HG02588 (cell line): ENCODE data around the gene TEKT5.
"Not testable (repeated sequence)": the region's sequence is repeated elsewhere in the genome, so short reads cannot be mapped to it uniquely, and the experiment has no call there.

Experiments
- ATAC-seq: cut with Tn5 transposase; IDR thresholded peaks from one replicate; pipeline ENCODE4 v1.9.1; 2021; ENCODE audit warnings: mild to moderate bottlenecking, moderate library complexity; ENCODE audit not compliant: unreplicated experiment

TEKT5 gene

GRCh38 chr16:10694830-10695229, at the start of gene TEKT5:
TEKT5 (minus strand) TSS chr16:10694930; CDS start chr16:10694873, 57 bp downstream.
- ATAC-seq: no peak

- peak; percentile 78 for ATAC-seq
Observed at GRCh38 chr16:10743610-10744369, 49.1 kb upstream of the TEKT5 start, which contains the start of gene NUBP1. NUBP1 (plus strand) TSS chr16:10743842; CDS start chr16:10743864, 22 bp downstream.

GRCh38 chr16:10743227-10743609, 48.5 kb upstream of the TEKT5 start:
- no peak for ATAC-seq

- no peak for ATAC-seq
Observed at GRCh38 chr16:10741844-10742243, 47.1 kb upstream of the TEKT5 start.

GRCh38 chr16:10741249-10741648, 46.5 kb upstream of the TEKT5 start:
- ATAC-seq: not testable (repeated sequence)

GRCh38 chr16:10740845-10741208, 46.1 kb upstream of the TEKT5 start:
- no peak for ATAC-seq

- ATAC-seq: no peak
Observed at GRCh38 chr16:10740000-10740844, 45.5 kb upstream of the TEKT5 start.

GRCh38 chr16:10738231-10739077, 43.7 kb upstream of the TEKT5 start:
- peak; percentile 67 for ATAC-seq

GRCh38 chr16:10737068-10737625, 42.4 kb upstream of the TEKT5 start:
- no peak for ATAC-seq

- ATAC-seq: no peak
Observed at GRCh38 chr16:10731790-10732189, 37.1 kb upstream of the TEKT5 start.

- ATAC-seq: no peak
Observed at GRCh38 chr16:10729104-10730048, 34.6 kb upstream of the TEKT5 start.

- no peak for ATAC-seq
Observed at GRCh38 chr16:10728003-10728887, 33.5 kb upstream of the TEKT5 start.

GRCh38 chr16:10708969-10709368, 14.2 kb upstream of the TEKT5 start:
- ATAC-seq: no peak

- no peak for ATAC-seq
Observed at GRCh38 chr16:10699756-10700155, 5.0 kb upstream of the TEKT5 start.

GRCh38 chr16:10694306-10694705, 424 bp downstream of the TEKT5 start:
- ATAC-seq: no peak

- ATAC-seq: no peak
Observed at GRCh38 chr16:10693889-10694288, 841 bp downstream of the TEKT5 start.

- no peak for ATAC-seq
Observed at GRCh38 chr16:10692470-10692869, 2.3 kb downstream of the TEKT5 start.

GRCh38 chr16:10688726-10689125, 6.0 kb downstream of the TEKT5 start:
- ATAC-seq: no peak

GRCh38 chr16:10688291-10688690, 6.4 kb downstream of the TEKT5 start:
- ATAC-seq: no peak
